K562 (cell line): ENCODE results near the gene MYBPHL.

Source experiments
- HNRNPK ChIP-seq: fragments of 200-400 bp; formaldehyde crosslinking; IDR thresholded peaks from one replicate; pipeline ENCODE4 v1.6.1; 2018; ENCODE audit warnings: mild to moderate bottlenecking, low read depth, low read length; ENCODE audit not compliant: poor library complexity, severe bottlenecking
- PRPF4 ChIP-seq: fragments of 200-400 bp; formaldehyde crosslinking; IDR thresholded peaks from one replicate; pipeline ENCODE4 v1.6.1; 2017; ENCODE audit warnings: low read length, low read depth, mild to moderate bottlenecking; ENCODE audit not compliant: insufficient read depth, poor library complexity, severe bottlenecking
- TF ChIP-seq, protein P1 (sequence below), 3 experiments: IDR thresholded peaks in 2 of 3; conservative IDR thresholded peaks in 1 of 3; 2 replicates each; pipeline ENCODE4 v1.5.1; 2011 to 2012; ENCODE audit warnings: low read length in 3 of 3, mild to moderate bottlenecking in 3 of 3, control low read depth in 2 of 3, improper control_type of control experiment in 1 of 3, inconsistent platforms in 1 of 3, low read depth in 1 of 3, mixed read lengths in 1 of 3, moderate library complexity in 1 of 3; ENCODE audit not compliant: insufficient read depth in 2 of 3

DNA sequence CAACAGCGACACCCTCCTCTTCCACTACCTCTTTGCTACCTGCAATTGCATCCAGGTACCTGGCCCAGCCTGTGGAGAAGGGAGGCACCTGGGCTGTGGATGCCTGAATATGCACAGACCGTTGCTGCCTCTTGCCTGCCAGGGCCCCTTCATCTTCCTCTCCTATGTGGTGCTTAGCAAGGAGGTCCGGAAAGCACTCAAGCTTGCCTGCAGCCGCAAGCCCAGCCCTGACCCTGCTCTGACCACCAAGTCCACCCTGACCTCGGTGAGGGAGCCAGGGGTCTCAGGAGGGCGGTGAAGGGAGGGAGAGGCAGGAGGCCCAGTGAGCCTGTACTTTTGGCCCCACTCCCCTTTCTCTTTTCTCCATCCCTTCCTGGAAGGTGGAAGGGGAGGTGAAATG is 35.4 kb downstream of the MYBPHL start:
- TF ChIP-seq, protein P1, sequence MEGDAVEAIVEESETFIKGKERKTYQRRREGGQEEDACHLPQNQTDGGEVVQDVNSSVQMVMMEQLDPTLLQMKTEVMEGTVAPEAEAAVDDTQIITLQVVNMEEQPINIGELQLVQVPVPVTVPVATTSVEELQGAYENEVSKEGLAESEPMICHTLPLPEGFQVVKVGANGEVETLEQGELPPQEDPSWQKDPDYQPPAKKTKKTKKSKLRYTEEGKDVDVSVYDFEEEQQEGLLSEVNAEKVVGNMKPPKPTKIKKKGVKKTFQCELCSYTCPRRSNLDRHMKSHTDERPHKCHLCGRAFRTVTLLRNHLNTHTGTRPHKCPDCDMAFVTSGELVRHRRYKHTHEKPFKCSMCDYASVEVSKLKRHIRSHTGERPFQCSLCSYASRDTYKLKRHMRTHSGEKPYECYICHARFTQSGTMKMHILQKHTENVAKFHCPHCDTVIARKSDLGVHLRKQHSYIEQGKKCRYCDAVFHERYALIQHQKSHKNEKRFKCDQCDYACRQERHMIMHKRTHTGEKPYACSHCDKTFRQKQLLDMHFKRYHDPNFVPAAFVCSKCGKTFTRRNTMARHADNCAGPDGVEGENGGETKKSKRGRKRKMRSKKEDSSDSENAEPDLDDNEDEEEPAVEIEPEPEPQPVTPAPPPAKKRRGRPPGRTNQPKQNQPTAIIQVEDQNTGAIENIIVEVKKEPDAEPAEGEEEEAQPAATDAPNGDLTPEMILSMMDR (IDR thresholded peaks at IDR 0.05 in 2 of 3, conservative IDR thresholded peaks at IDR 0.05 in 1 of 3; ENCODE audit: insufficient read depth in 2 of 3, low read depth in 1 of 3, low read length in 3 of 3): no peak
- TF ChIP-seq HNRNPK: no peak
- no peak for TF ChIP-seq PRPF4
